Astrocyte of the spinal cord (primary cell): ENCODE data around the gene INSYN1.

Source experiments
- DNase-seq: peaks from one replicate; pipeline ENCODE4 v3.0.0; 2011; ENCODE audit warnings: low read depth, low spot score
- H3K4me3 ChIP-seq: 2 replicates; pipeline ENCODE4 v1.5.1; 2011; ENCODE audit warnings: low read depth, mild to moderate bottlenecking, low read length, moderate library complexity
- CTCF ChIP-seq: IDR thresholded peaks from 2 replicates; pipeline ENCODE4 v1.5.1; 2012; ENCODE audit warnings: low read depth, mild to moderate bottlenecking, low read length, inconsistent platforms
- in situ Hi-C: cut with HindIII; loops from 2 replicates; pipeline ENCODE4 v1.10.0; 2017; ENCODE audit warnings: low sequenced_read_pairs

Gene INSYN1

GRCh38 chr15:73753250-73754130, at the start of gene INSYN1:
Gene INSYN1 (minus strand): TSS chr15:73753351. CDS start chr15:73751130, 2,221 bp downstream.
- no peak for TF ChIP-seq CTCF

GRCh38 chr15:73802431-73803041, 49.4 kb upstream of the INSYN1 start:
- in situ Hi-C loops: no loop called here
- H3K4me3 ChIP-seq: no peak overlapping the region
- TF ChIP-seq CTCF: no peak
- no peak for DNase-seq

More at GRCh38 chr15:73753250-73754130, at the start of gene INSYN1:
- H3K4me3 ChIP-seq: peak within 1 kb of the TSS; percentile 24
- peak; percentile 17 for DNase-seq
- in situ Hi-C loops: no loop called here

GRCh38 chr15:73800662-73801345, 47.7 kb upstream of the INSYN1 start:
- TF ChIP-seq CTCF: no peak
- H3K4me3 ChIP-seq: no peak overlapping the region
- DNase-seq: peak; percentile 83
- in situ Hi-C loops: no loop called here

- no peak for TF ChIP-seq CTCF
- peak; percentile 26 for DNase-seq
- in situ Hi-C loops: no loop called here
Observed at GRCh38 chr15:73799466-73799865, 46.3 kb upstream of the INSYN1 start.

GRCh38 chr15:73797366-73798158, 44.4 kb upstream of the INSYN1 start:
- in situ Hi-C loops: no loop called here
- no peak for TF ChIP-seq CTCF
- no peak for DNase-seq
- no peak overlapping the region for H3K4me3 ChIP-seq

More at GRCh38 chr15:73799466-73799865, 46.3 kb upstream of the INSYN1 start:
- no peak overlapping the region for H3K4me3 ChIP-seq
